Amniotic epithelial cell (primary cell): ENCODE results near the gene CD47.

Experiments used
- DNase-seq: peaks from one replicate; pipeline ENCODE4 v3.0.0-alpha.2; 2010; ENCODE audit warnings: low read depth

The CD47 gene

GRCh38 chr3:108051005-108051404 is 39.8 kb downstream of the CD47 start:
- DNase-seq, result peak; percentile 54

GRCh38 chr3:108047987-108048386 is 42.8 kb downstream of the CD47 start:
- no peak for DNase-seq

- DNase-seq, result no peak
Measured at GRCh38 chr3:108046247-108046646, 44.6 kb downstream of the CD47 start.

GRCh38 chr3:108044699-108045098 is 46.1 kb downstream of the CD47 start:
- no peak for DNase-seq

GRCh38 chr3:108042300-108042699 is 48.5 kb downstream of the CD47 start:
- DNase-seq, result no peak

GRCh38 chr3:108041253-108041652 is 49.6 kb downstream of the CD47 start:
- peak; percentile 25 for DNase-seq

GRCh38 chr3:108037770-108038169 is 53.1 kb downstream of the CD47 start:
- DNase-seq, result no peak

- DNase-seq, result peak; percentile 23
Measured at GRCh38 chr3:108036984-108037741, 53.7 kb downstream of the CD47 start.

- DNase-seq, result no peak
Measured at GRCh38 chr3:108036401-108036800, 54.4 kb downstream of the CD47 start.

- no peak for DNase-seq
Measured at GRCh38 chr3:108035751-108036150, 55.1 kb downstream of the CD47 start.

- DNase-seq, result peak; percentile 47
Measured at GRCh38 chr3:108031895-108032294, 58.9 kb downstream of the CD47 start.

GRCh38 chr3:108030960-108031359 is 59.9 kb downstream of the CD47 start:
- peak; percentile 69 for DNase-seq

- DNase-seq, result peak; percentile 71
Measured at GRCh38 chr3:108029466-108029865, 61.4 kb downstream of the CD47 start.

GRCh38 chr3:108028896-108029295 is 61.9 kb downstream of the CD47 start:
- no peak for DNase-seq

GRCh38 chr3:108025177-108025576 is 65.7 kb downstream of the CD47 start:
- no peak for DNase-seq

- no peak for DNase-seq
Measured at GRCh38 chr3:108024146-108024850, 66.5 kb downstream of the CD47 start.

- peak; percentile 98 for DNase-seq
Measured at GRCh38 chr3:108022256-108023150, 68.3 kb downstream of the CD47 start.

- DNase-seq, result no peak
Measured at GRCh38 chr3:108021533-108021932, 69.3 kb downstream of the CD47 start.

- no peak for DNase-seq
Measured at GRCh38 chr3:108021131-108021530, 69.7 kb downstream of the CD47 start.

- no peak for DNase-seq
Measured at GRCh38 chr3:108018552-108018951, 72.3 kb downstream of the CD47 start.

GRCh38 chr3:108017587-108017986 is 73.2 kb downstream of the CD47 start:
- no peak for DNase-seq

GRCh38 chr3:108014943-108015342 is 75.9 kb downstream of the CD47 start:
- no peak for DNase-seq
